ENCODE data around the gene GABRD.

- no peak for TF ChIP-seq NR2C2 (CRISPR knock-in tag; IDR thresholded peaks at IDR 0.05)
- TF ChIP-seq MAX (CRISPR knock-in tag; IDR thresholded peaks at IDR 0.05), result no peak
- TF ChIP-seq CTCF (IDR thresholded peaks at IDR 0.05), result no peak
- no peak for TF ChIP-seq ZNF317 (CRISPR knock-in tag; IDR thresholded peaks at IDR 0.05; ENCODE audit: borderline replicate concordance, low read depth)
- TF ChIP-seq USF2 (CRISPR knock-in tag; IDR thresholded peaks at IDR 0.05), result no peak
- TF ChIP-seq ATF3 (CRISPR knock-in tag; conservative IDR thresholded peaks at IDR 0.05), result no peak
- TF ChIP-seq GABPB1 (CRISPR knock-in tag; IDR thresholded peaks at IDR 0.05), result no peak
- TF ChIP-seq ERG (CRISPR knock-in tag; IDR thresholded peaks at IDR 0.05), result no peak
- no peak for TF ChIP-seq IRF2 (CRISPR knock-in tag; IDR thresholded peaks at IDR 0.05; ENCODE audit: borderline replicate concordance, low read depth)
- no peak for TF ChIP-seq JUN (CRISPR knock-in tag; IDR thresholded peaks at IDR 0.05)
- no peak for TF ChIP-seq ZNF263 (CRISPR knock-in tag; IDR thresholded peaks at IDR 0.05; ENCODE audit: low read depth)
- no peak for TF ChIP-seq ELF4 (CRISPR knock-in tag; IDR thresholded peaks at IDR 0.05; ENCODE audit: low read depth)
- no peak for TF ChIP-seq FOXP1 (CRISPR knock-in tag; IDR thresholded peaks at IDR 0.05; ENCODE audit: borderline replicate concordance)
These were observed 53.1 kb downstream of the GABRD start for GRCh38 chr1:2072109-2072806.
